Fibroblast of pulmonary artery (primary cell): ENCODE measurements around the gene PSEN2.
A peak's percentile ranks its signal among the peaks of the same experiment; 100 is the strongest.

Experiments used
- DNase-seq: peaks from one replicate; pipeline ENCODE4 v3.0.0-alpha.2; 2010; ENCODE audit warnings: low read depth
- H3K4me3 ChIP-seq: replicated peaks from 2 replicates; pipeline ENCODE4 v1.5.1; 2011; ENCODE audit warnings: low read depth, mild to moderate bottlenecking, control low read depth, low read length, moderate library complexity
- CTCF ChIP-seq: IDR thresholded peaks from 2 replicates; pipeline ENCODE4 v1.5.1; 2011; ENCODE audit warnings: mild to moderate bottlenecking, control low read depth, low read length, inconsistent platforms; ENCODE audit errors: missing control alignments

The PSEN2 gene

DNA sequence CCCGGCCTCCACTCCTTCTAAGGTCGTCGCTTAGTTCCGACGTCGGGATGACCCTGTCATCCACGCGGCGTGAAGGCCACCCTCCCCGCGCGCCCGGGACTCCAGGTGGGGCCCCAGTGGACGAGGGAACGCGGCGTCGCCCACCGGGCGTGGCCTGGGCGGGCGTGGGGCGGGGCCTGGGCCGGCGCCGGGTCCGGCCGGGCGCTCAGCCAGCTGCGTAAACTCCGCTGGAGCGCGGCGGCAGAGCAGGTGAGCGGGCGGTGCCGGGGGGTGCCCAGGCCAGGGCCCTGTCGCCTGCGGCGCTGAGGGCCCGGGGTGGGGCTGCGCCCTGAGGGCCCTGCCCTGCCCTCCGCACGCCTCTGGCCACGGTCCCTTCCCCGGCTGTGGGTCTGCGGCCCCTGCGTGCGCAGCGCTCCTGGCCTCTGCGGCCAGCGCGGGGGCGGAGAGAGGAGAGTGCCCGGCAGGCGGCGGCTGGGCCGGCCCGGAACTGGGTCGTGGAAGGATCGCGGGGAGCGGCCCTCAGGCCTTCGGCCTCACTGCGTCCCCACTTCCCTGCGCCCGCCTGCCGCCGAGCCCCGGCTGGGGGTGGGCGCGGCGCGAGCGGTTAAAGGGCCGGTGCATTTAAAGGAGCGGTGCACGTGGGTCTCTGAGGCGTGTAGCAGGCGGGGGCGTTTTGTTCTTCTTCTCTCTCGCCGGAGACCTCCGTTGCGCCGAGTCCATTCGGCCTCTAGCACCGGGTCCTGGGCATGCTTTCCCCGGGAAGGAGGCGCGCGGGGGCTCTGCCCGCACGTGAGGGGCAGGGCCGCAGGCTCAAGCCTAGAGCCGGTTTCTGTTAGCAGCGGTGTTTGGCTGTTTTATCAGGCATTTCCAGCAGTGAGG is at the start of gene PSEN2:
TSS of gene PSEN2 (plus strand) at position 216 of the 879 bp plus-strand sequence. CDS start 11,292 bp downstream, outside the sequence.
- H3K4me3 ChIP-seq = peak within 1 kb of the TSS; percentile 64
- DNase-seq = peak; percentile 43
- TF ChIP-seq CTCF = no peak

GRCh38 chr1:226820941-226821718 is 49.3 kb upstream of the PSEN2 start:
- TF ChIP-seq CTCF = no peak
- no peak overlapping the region for H3K4me3 ChIP-seq
- DNase-seq = peak; percentile 98

DNA sequence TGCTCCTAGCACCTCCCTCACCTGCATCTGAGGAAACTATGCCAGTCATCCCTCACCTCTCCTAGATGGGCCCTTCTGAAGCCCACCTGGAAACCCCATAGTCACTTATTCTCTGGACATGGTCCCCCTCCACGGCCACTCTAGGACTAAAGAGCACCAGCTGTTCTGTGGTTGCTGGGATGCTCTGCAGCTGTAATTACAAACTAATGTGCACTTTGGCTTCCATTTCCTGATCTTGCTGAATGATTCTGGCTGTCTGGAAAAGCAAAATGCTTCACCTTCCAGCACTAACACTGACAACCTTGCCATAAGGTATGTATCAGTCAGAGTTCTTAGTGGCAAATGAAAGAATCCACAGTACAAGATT is 48.7 kb upstream of the PSEN2 start:
- DNase-seq = peak; percentile 47
- no peak for TF ChIP-seq CTCF
- H3K4me3 ChIP-seq = no peak overlapping the region

GRCh38 chr1:226823643-226824042 is 46.8 kb upstream of the PSEN2 start:
- H3K4me3 ChIP-seq = no peak overlapping the region
- DNase-seq = no peak
- TF ChIP-seq CTCF = no peak

DNA sequence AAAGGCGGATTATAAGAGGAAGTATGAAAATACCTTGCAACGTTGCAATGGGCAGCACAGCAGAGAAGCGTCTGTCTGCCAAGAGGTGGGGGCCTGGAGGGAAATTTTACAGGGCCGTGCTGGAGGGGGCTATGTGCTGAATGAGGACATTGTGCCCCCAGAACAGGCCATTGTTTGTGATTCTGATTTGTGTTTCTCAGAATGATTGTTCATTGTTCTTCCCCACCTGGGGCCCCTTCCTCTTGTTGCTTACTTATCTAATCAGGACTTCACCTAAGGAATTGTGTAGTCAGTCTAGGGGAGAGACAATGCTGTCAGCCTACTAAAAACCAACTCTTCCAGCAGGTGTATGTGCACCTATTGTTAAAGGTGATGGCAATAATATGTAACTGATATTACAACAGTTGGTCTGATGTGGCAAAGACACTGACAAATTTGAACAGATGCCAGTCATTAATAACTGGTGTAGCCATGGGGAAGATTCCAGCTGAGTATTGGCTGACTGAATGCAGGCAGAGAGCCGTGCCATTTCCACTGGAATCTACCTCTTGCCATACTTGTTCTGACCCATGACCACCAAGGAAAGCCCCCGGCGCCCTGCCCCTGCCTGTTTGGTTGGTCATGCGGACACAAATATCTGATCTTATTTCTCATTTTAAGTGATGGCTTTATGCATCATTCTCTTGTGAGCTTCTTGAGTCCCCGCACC is 45.2 kb upstream of the PSEN2 start:
- no peak overlapping the region for H3K4me3 ChIP-seq
- no peak for DNase-seq
- no peak for TF ChIP-seq CTCF

- no peak for DNase-seq
- no peak for TF ChIP-seq CTCF
- no peak overlapping the region for H3K4me3 ChIP-seq
Observed at GRCh38 chr1:226825746-226826100, 44.7 kb upstream of the PSEN2 start.
